H1 (cell line): ENCODE data around the gene PTDSS2. TPM values are rescaled to one million over a fixed set of nuclear protein-coding genes. Genes with fewer than 3 reads are reported as not detected.

Experiments used
- ATF2 ChIP-seq: IDR thresholded peaks from 2 replicates; pipeline ENCODE4 v1.6.1; 2012; ENCODE audit warnings: low read length, inconsistent platforms
- CTBP2 ChIP-seq: IDR thresholded peaks from 2 replicates; pipeline ENCODE4 v1.7.0; 2011; ENCODE audit warnings: borderline replicate concordance, mild to moderate bottlenecking, moderate library complexity, mixed read lengths, low read length; ENCODE audit not compliant: insufficient read depth, insufficient read length
- POLR2AphosphoS5 ChIP-seq: IDR thresholded peaks from 2 replicates; pipeline ENCODE4 v1.6.1; 2011; ENCODE audit warnings: low read depth, low read length
- polyA plus RNA-seq, 7 experiments: library from polyadenylated mRNA; depleted of rRNA in 3 of 7; stranded (reverse) in 5 of 7; unstranded in 2 of 7; fragments of >200 nt in 5 of 7; fragments of 200-250 nt in 2 of 7; gene quantifications; 1 replicate in 5 of 7; 2 replicates in 1 of 7; 4 replicates in 1 of 7; pipeline versions ENCODE4 v1.2.1 to v1.2.3, GENCODE V29; 2011 to 2013; ENCODE audit warnings: missing spikeins in 2 of 7, mixed read lengths in 2 of 7
- total RNA-seq: library from RNA; stranded (reverse); fragmentation: NEBNext Ultra II Directional; extraction: Animal tissue kit (Norgen Biotek cat#: 25700); gene quantifications from 2 replicates; pipeline ENCODE4 v1.2.1, GENCODE V29; 2021

PTDSS2 gene
- total and polyA plus RNA-seq, 2 of the 8 experiments (the other 6 are each of a cell fraction or from before 2014, with no cell fraction given), result 48.7 to 68.2 TPM

- TF ChIP-seq CTBP2 (no peak), ATF2 (no peak), POLR2AphosphoS5 (no peak)
Measured at GRCh38 chr11:461626-462025, 11.5 kb downstream of the PTDSS2 start (continued).
